ENCODE data around the gene HACD2. TPM values are rescaled to one million over a fixed set of nuclear protein-coding genes. Genes with fewer than 3 reads are reported as not detected.

The HACD2 gene
- polyA plus RNA-seq, 2 donors, result 12.0 to 17.1 TPM

Other genes with a start within 250 kb of the HACD2 start
- gene ADCY5, start 136.0 kb downstream of the HACD2 start, polyA plus RNA-seq, result 1 to 10 TPM; 4.4 to 5.0 TPM

Measured in esophagus (tissue), 2 donors.